H9 (cell line): ENCODE measurements around the gene GLUL. TPM values are rescaled to one million over a fixed set of nuclear protein-coding genes. Genes with fewer than 3 reads are reported as not detected.

Experiments used
- DNase-seq: peaks from one replicate; pipeline ENCODE4 v3.0.0-alpha.2; 2017
- H2AFZ ChIP-seq: one replicate; pipeline ENCODE4 v1.6.1; 2013; ENCODE audit warnings: mild to moderate bottlenecking, low read length, control low read depth, moderate library complexity
- H2AK5ac ChIP-seq: 2 replicates; pipeline ENCODE4 v1.6.1; 2013; ENCODE audit warnings: low read length, control low read depth, mixed read lengths; ENCODE audit not compliant: insufficient read length
- H2BK120ac ChIP-seq: one replicate; pipeline ENCODE4 v1.6.1; 2013; ENCODE audit warnings: low read depth, mild to moderate bottlenecking, low read length, control low read depth, inconsistent platforms; ENCODE audit not compliant: poor library complexity, severe bottlenecking
- H2BK12ac ChIP-seq: 2 replicates; pipeline ENCODE4 v1.6.1; 2013; ENCODE audit warnings: low read length, control low read depth, mixed read lengths, low read depth; ENCODE audit not compliant: insufficient read length
- H2BK15ac ChIP-seq: 2 replicates; pipeline ENCODE4 v1.6.1; 2013; ENCODE audit warnings: low read depth, low read length, control low read depth
- H2BK20ac ChIP-seq: one replicate; pipeline ENCODE4 v1.6.1; 2013; ENCODE audit warnings: low read depth, mild to moderate bottlenecking, low read length, control low read depth, inconsistent platforms; ENCODE audit not compliant: poor library complexity, severe bottlenecking
- H2BK5ac ChIP-seq: 2 replicates; pipeline ENCODE4 v1.6.1; 2013; ENCODE audit warnings: low read length, control low read depth, mixed read lengths; ENCODE audit not compliant: insufficient read length
- H3K14ac ChIP-seq: 2 replicates; pipeline ENCODE4 v1.6.1; 2013; ENCODE audit warnings: low read length, control low read depth; ENCODE audit not compliant: insufficient read depth
- H3K18ac ChIP-seq: 2 replicates; pipeline ENCODE4 v1.6.1; 2013; ENCODE audit warnings: low read depth, mild to moderate bottlenecking, mixed read lengths, low read length, control low read depth; ENCODE audit not compliant: insufficient read length
- H3K23ac ChIP-seq: 2 replicates; pipeline ENCODE4 v1.6.1; 2013; ENCODE audit warnings: low read length, control low read depth, mixed read lengths, low read depth; ENCODE audit not compliant: insufficient read length
- H3K23me2 ChIP-seq: 2 replicates; pipeline ENCODE4 v1.6.1; 2013; ENCODE audit warnings: low read depth, mild to moderate bottlenecking, mixed read lengths, low read length, control low read depth; ENCODE audit not compliant: insufficient read length, poor library complexity, severe bottlenecking
- H3K27ac ChIP-seq: 2 replicates; pipeline ENCODE4 v1.5.1; 2013; ENCODE audit warnings: low read length, control low read depth, mixed read lengths, low read depth; ENCODE audit not compliant: insufficient read length
- H3K27me3 ChIP-seq: 2 replicates; pipeline ENCODE4 v1.6.1; 2013; ENCODE audit warnings: low read length, control low read depth, inconsistent platforms; ENCODE audit not compliant: insufficient read depth
- H3K4ac ChIP-seq: 2 replicates; pipeline ENCODE4 v1.6.1; 2013; ENCODE audit warnings: low read depth, mild to moderate bottlenecking, control low read depth, inconsistent platforms, low read length, moderate library complexity
- H3K4me1 ChIP-seq: 2 replicates; pipeline ENCODE4 v1.6.1; 2013; ENCODE audit warnings: low read length, control low read depth, inconsistent platforms; ENCODE audit not compliant: insufficient read depth
- H3K4me2 ChIP-seq: 2 replicates; pipeline ENCODE4 v1.6.1; 2013; ENCODE audit warnings: low read length, control low read depth, mixed read lengths; ENCODE audit not compliant: insufficient read length, insufficient read depth
- H3K56ac ChIP-seq: 2 replicates; pipeline ENCODE4 v1.6.1; 2013; ENCODE audit warnings: low read depth, mild to moderate bottlenecking, mixed read lengths, low read length, control low read depth; ENCODE audit not compliant: insufficient read length
- H3K79me1 ChIP-seq: 2 replicates; pipeline ENCODE4 v1.6.1; 2013; ENCODE audit warnings: low read depth, mild to moderate bottlenecking, moderate library complexity, low read length, control low read depth, inconsistent platforms; ENCODE audit not compliant: insufficient read depth, poor library complexity, severe bottlenecking
- H3K79me2 ChIP-seq: 2 replicates; pipeline ENCODE4 v1.6.1; 2013; ENCODE audit warnings: low read length, control low read depth, inconsistent platforms; ENCODE audit not compliant: insufficient read depth
- H3K9ac ChIP-seq: 2 replicates; pipeline ENCODE4 v1.6.1; 2013; ENCODE audit warnings: low read length, control low read depth, mixed read lengths; ENCODE audit not compliant: insufficient read length; ENCODE audit errors: extremely low read depth
- H3K9me3 ChIP-seq: one replicate; pipeline ENCODE4 v1.6.1; 2013; ENCODE audit warnings: low read depth, low read length, inconsistent platforms; ENCODE audit not compliant: control insufficient read depth
- H3T11ph ChIP-seq: one replicate; pipeline ENCODE4 v1.6.1; 2013; ENCODE audit warnings: mild to moderate bottlenecking, low read length, control low read depth, inconsistent platforms
- H4K20me1 ChIP-seq: one replicate; pipeline ENCODE4 v1.6.1; 2013; ENCODE audit not compliant: control insufficient read depth, insufficient read length, insufficient read depth
- H4K5ac ChIP-seq: 2 replicates; pipeline ENCODE4 v1.6.1; 2013; ENCODE audit warnings: low read depth, mild to moderate bottlenecking, mixed read lengths, low read length, control low read depth; ENCODE audit not compliant: insufficient read length
- H4K8ac ChIP-seq: replicated peaks from 2 replicates; pipeline ENCODE4 v1.6.1; 2013; ENCODE audit warnings: low read length, control low read depth, mixed read lengths, low read depth; ENCODE audit not compliant: insufficient read length
- H4K91ac ChIP-seq: 2 replicates; pipeline ENCODE4 v1.6.1; 2013; ENCODE audit warnings: low read depth, mild to moderate bottlenecking, moderate library complexity, mixed read lengths, low read length, control low read depth; ENCODE audit not compliant: insufficient read length
- H3K27ac Mint-ChIP-seq, 3 experiments: 2 replicates in 2 of 3; 3 replicates in 1 of 3; pipeline ENCODE4 v1.8.0; 2020 to 2021; ENCODE audit warnings: mixed read lengths in 3 of 3, mild to moderate bottlenecking in 1 of 3, moderate library complexity in 1 of 3
- H3K27me3 Mint-ChIP-seq: 2 replicates; pipeline ENCODE4 v1.8.0; 2021; ENCODE audit warnings: low read depth, mild to moderate bottlenecking, moderate library complexity, mixed read lengths
- H3K36me3 Mint-ChIP-seq, 3 experiments: 2 replicates in 2 of 3; 3 replicates in 1 of 3; pipeline ENCODE4 v1.8.0; 2020 to 2021; ENCODE audit warnings: low read depth in 3 of 3, mixed read lengths in 3 of 3; ENCODE audit not compliant: insufficient read depth in 1 of 3
- H3K4me1 Mint-ChIP-seq, 2 experiments: 2 replicates each; pipeline ENCODE4 v1.8.0; 2020; ENCODE audit warnings: mixed read lengths in 2 of 2
- H3K4me3 Mint-ChIP-seq, 2 experiments: 2 replicates in 1 of 2; 3 replicates in 1 of 2; pipeline ENCODE4 v1.8.0; 2020 to 2021; ENCODE audit warnings: mild to moderate bottlenecking in 2 of 2, mixed read lengths in 2 of 2, moderate library complexity in 1 of 2
- H3K9me3 Mint-ChIP-seq, 2 experiments: 2 replicates in 1 of 2; 3 replicates in 1 of 2; pipeline ENCODE4 v1.8.0; 2020; ENCODE audit warnings: mild to moderate bottlenecking in 2 of 2, mixed read lengths in 2 of 2, moderate library complexity in 1 of 2
- CTCF ChIP-seq: fragments of 200-600 bp; sonication (generic); conservative IDR thresholded peaks from 3 replicates; pipeline ENCODE4 v1.8.0; 2021; ENCODE audit warnings: antibody characterized with exemption, mild to moderate bottlenecking
- WGBS: extraction: QIAGEN DNeasy Blood & Tissue Kit; methylation state at CpG from one replicate; pipeline ENCODE4 v1.1.7; 2013; ENCODE audit warnings: missing lambda C conversion rate, low lambda C conversion rate, mixed read lengths; ENCODE audit not compliant: insufficient read length; ENCODE audit errors: extremely low coverage; 5-methylcytosine and 5-hydroxymethylcytosine counted together
- total RNA-seq: library from RNA; stranded (reverse); gene quantifications from 2 replicates; pipeline ENCODE4 v1.2.1, GENCODE V29; 2021

GLUL gene
- total RNA-seq, 1 experiment from 2014 or later, result 332 TPM

- Mint-ChIP-seq H3K27me3 (peaks cover 2% of the 10 kb centered on the region; the same call in 1 of the 2 replicates), H3K4me1 (no peaks in the 10 kb centered on the region), H3K4me3 (no peak overlapping the region), H3K36me3 (peaks cover 4 to 10% (median 10%) of the 10 kb centered on the region in 3 experiments; a peak in 6 of 7 replicates), H3K27ac (no peak overlapping the region), H3K9me3 (peaks cover 20 to 21% of the 10 kb centered on the region in 2 experiments)
- H2AK5ac ChIP-seq, result no peak overlapping the region
- H3K23me2 ChIP-seq, result no peaks in the 10 kb centered on the region
- no peak overlapping the region for H2BK120ac ChIP-seq
- no peak overlapping the region for H3K23ac ChIP-seq
- H3K27me3 ChIP-seq, result no peaks in the 10 kb centered on the region
- H3K14ac ChIP-seq, result no peak overlapping the region
- no peak overlapping the region for H4K8ac ChIP-seq
- no peaks in the 10 kb centered on the region for H3K79me1 ChIP-seq
- no peaks in the 10 kb centered on the region for H4K20me1 ChIP-seq
- no CpG with 5 or more reads among the region's 1 CpG for WGBS
- H2AFZ ChIP-seq, result no peak overlapping the region
- no peaks in the 10 kb centered on the region for H3K9me3 ChIP-seq
- H3K79me2 ChIP-seq, result no peaks in the 10 kb centered on the region
- H3T11ph ChIP-seq, result no peak overlapping the region
- H2BK12ac ChIP-seq, result no peak overlapping the region
- no peak overlapping the region for H4K91ac ChIP-seq
- H4K5ac ChIP-seq, result no peak overlapping the region
- no peak for TF ChIP-seq CTCF
- H2BK20ac ChIP-seq, result no peak overlapping the region
- no peaks in the 10 kb centered on the region for H3K4me1 ChIP-seq
- no peak overlapping the region for H2BK15ac ChIP-seq
- no peak overlapping the region for H3K18ac ChIP-seq
- H2BK5ac ChIP-seq, result no peak overlapping the region
- H3K4ac ChIP-seq, result no peak overlapping the region
- H3K27ac ChIP-seq, result no peak overlapping the region
- H3K56ac ChIP-seq, result no peak overlapping the region
- no peak overlapping the region for H3K4me2 ChIP-seq
- H3K9ac ChIP-seq, result no peak overlapping the region
- DNase-seq, result no peak
Observed at GRCh38 chr1:182438326-182438725, 46.7 kb upstream of the GLUL start.
